ENCODE results near the gene EPHA6.

The EPHA6 gene

GRCh38 chr3:97111244-97111643 lies 296.9 kb downstream of the EPHA6 start:
- no peak for DNase-seq (ENCODE audit: low read depth, low spot score)
- H3K4me3 ChIP-seq (ENCODE audit: low read length): no peak overlapping the region

- DNase-seq (ENCODE audit: low read depth, low spot score): no peak
- no peak overlapping the region for H3K4me3 ChIP-seq (ENCODE audit: low read length)
Measured at GRCh38 chr3:97121386-97121785, 307.0 kb downstream of the EPHA6 start.

GRCh38 chr3:97125902-97126499 lies 311.6 kb downstream of the EPHA6 start:
- no peak overlapping the region for H3K4me3 ChIP-seq (ENCODE audit: low read length)
- DNase-seq (ENCODE audit: low read depth, low spot score): no peak

GRCh38 chr3:97131476-97131875 lies 317.1 kb downstream of the EPHA6 start:
- no peak for DNase-seq (ENCODE audit: low read depth, low spot score)

GRCh38 chr3:97138914-97139541 lies 324.6 kb downstream of the EPHA6 start:
- DNase-seq (ENCODE audit: low read depth, low spot score): peak; percentile 14
- H3K4me3 ChIP-seq (ENCODE audit: low read length): no peak overlapping the region

More at GRCh38 chr3:97131476-97131875, 317.1 kb downstream of the EPHA6 start:
- H3K4me3 ChIP-seq (ENCODE audit: low read length): no peak overlapping the region

- no peak for DNase-seq (ENCODE audit: low read depth, low spot score)
Measured at GRCh38 chr3:97148931-97149330, 334.5 kb downstream of the EPHA6 start.

GRCh38 chr3:97161169-97161568 lies 346.8 kb downstream of the EPHA6 start:
- no peak overlapping the region for H3K4me3 ChIP-seq (ENCODE audit: low read length)
- no peak for DNase-seq (ENCODE audit: low read depth, low spot score)

More at GRCh38 chr3:97148931-97149330, 334.5 kb downstream of the EPHA6 start:
- H3K4me3 ChIP-seq (ENCODE audit: low read length): no peak overlapping the region

- H3K4me3 ChIP-seq (ENCODE audit: low read length): no peak overlapping the region
- DNase-seq (ENCODE audit: low read depth, low spot score): no peak
Measured at GRCh38 chr3:97177242-97177641, 362.8 kb downstream of the EPHA6 start.

GRCh38 chr3:97181704-97182103 lies 367.3 kb downstream of the EPHA6 start:
- H3K4me3 ChIP-seq (ENCODE audit: low read length): no peak overlapping the region
- DNase-seq (ENCODE audit: low read depth, low spot score): no peak

GRCh38 chr3:97187771-97188170 lies 373.4 kb downstream of the EPHA6 start:
- DNase-seq (ENCODE audit: low read depth, low spot score): no peak
- no peak overlapping the region for H3K4me3 ChIP-seq (ENCODE audit: low read length)

- no peak for DNase-seq (ENCODE audit: low read depth, low spot score)
- no peak overlapping the region for H3K4me3 ChIP-seq (ENCODE audit: low read length)
Measured at GRCh38 chr3:97189835-97190234, 375.4 kb downstream of the EPHA6 start.

GRCh38 chr3:97197083-97197482 lies 382.7 kb downstream of the EPHA6 start:
- H3K4me3 ChIP-seq (ENCODE audit: low read length): no peak overlapping the region
- no peak for DNase-seq (ENCODE audit: low read depth, low spot score)

GRCh38 chr3:97197830-97198229 lies 383.4 kb downstream of the EPHA6 start:
- no peak for DNase-seq (ENCODE audit: low read depth, low spot score)
- no peak overlapping the region for H3K4me3 ChIP-seq (ENCODE audit: low read length)

GRCh38 chr3:97200387-97200786 lies 386.0 kb downstream of the EPHA6 start:
- H3K4me3 ChIP-seq (ENCODE audit: low read length): no peak overlapping the region
- no peak for DNase-seq (ENCODE audit: low read depth, low spot score)

GRCh38 chr3:97201814-97202213 lies 387.4 kb downstream of the EPHA6 start:
- no peak for DNase-seq (ENCODE audit: low read depth, low spot score)
- no peak overlapping the region for H3K4me3 ChIP-seq (ENCODE audit: low read length)

- H3K4me3 ChIP-seq (ENCODE audit: low read length): no peak overlapping the region
- no peak for DNase-seq (ENCODE audit: low read depth, low spot score)
Measured at GRCh38 chr3:97228966-97229365, 414.6 kb downstream of the EPHA6 start.

- no peak for DNase-seq (ENCODE audit: low read depth, low spot score)
Measured at GRCh38 chr3:97230486-97230885, 416.1 kb downstream of the EPHA6 start.

GRCh38 chr3:97232393-97233034 lies 418.1 kb downstream of the EPHA6 start:
- DNase-seq (ENCODE audit: low read depth, low spot score): no peak
- no peak overlapping the region for H3K4me3 ChIP-seq (ENCODE audit: low read length)

More at GRCh38 chr3:97230486-97230885, 416.1 kb downstream of the EPHA6 start:
- no peak overlapping the region for H3K4me3 ChIP-seq (ENCODE audit: low read length)

- no peak for DNase-seq (ENCODE audit: low read depth, low spot score)
- no peak overlapping the region for H3K4me3 ChIP-seq (ENCODE audit: low read length)
Measured at GRCh38 chr3:97235179-97235578, 420.8 kb downstream of the EPHA6 start.

- no peak for DNase-seq (ENCODE audit: low read depth, low spot score)
- H3K4me3 ChIP-seq (ENCODE audit: low read length): no peak overlapping the region
Measured at GRCh38 chr3:97235611-97236315, 421.4 kb downstream of the EPHA6 start.

Data from Jurkat, Clone E6-1 (cell line).